HepG2 (cell line): ENCODE results near the gene GDF7. TPM values are rescaled to one million over a fixed set of nuclear protein-coding genes. Genes with fewer than 3 reads are reported as not detected.

Experiments
- CCAR2 ChIP-seq: fragments of 200-400 bp; formaldehyde crosslinking; optimal IDR thresholded peaks from 2 replicates; pipeline ENCODE3; 2018; ENCODE audit warnings: low read depth, mild to moderate bottlenecking, low read length, moderate library complexity
- FOXK1 ChIP-seq: sonication (generic); formaldehyde crosslinking; IDR thresholded peaks from 2 replicates; pipeline ENCODE4 v1.4.0; 2020; ENCODE audit warnings: low read depth, missing genetic modification reagents, borderline replicate concordance
- FOXK2 ChIP-seq: fragments of 450-650 bp; IDR thresholded peaks from 2 replicates; pipeline ENCODE4 v1.6.1; 2016
- GFI1 ChIP-seq: sonication (generic); formaldehyde crosslinking; IDR thresholded peaks from 2 replicates; pipeline ENCODE4 v1.5.0; 2020; ENCODE audit warnings: missing genetic modification reagents, mild to moderate bottlenecking, borderline replicate concordance
- HMG20B ChIP-seq: conservative IDR thresholded peaks from 2 replicates; pipeline ENCODE4 v1.6.1; 2016; ENCODE audit warnings: missing genetic modification reagents, missing compliant biosample characterization
- HNF4A ChIP-seq: sonication (generic); formaldehyde crosslinking; IDR thresholded peaks from 2 replicates; pipeline ENCODE4 v1.4.0; 2020; ENCODE audit warnings: missing genetic modification reagents
- KDM4B ChIP-seq: sonication (generic); formaldehyde crosslinking; IDR thresholded peaks from 2 replicates; pipeline ENCODE4 v1.4.0; 2020; ENCODE audit warnings: missing genetic modification reagents
- MBD4 ChIP-seq: IDR thresholded peaks from 2 replicates; pipeline ENCODE4 v1.6.1; 2012; ENCODE audit warnings: low read length, inconsistent platforms, borderline replicate concordance
- MEF2D ChIP-seq: sonication (generic); formaldehyde crosslinking; IDR thresholded peaks from 2 replicates; pipeline ENCODE4 v1.5.1; 2020; ENCODE audit warnings: mild to moderate bottlenecking, missing genetic modification reagents
- MEIS2 ChIP-seq: sonication (generic); formaldehyde crosslinking; IDR thresholded peaks from 2 replicates; pipeline ENCODE4 v1.9.0; 2021; ENCODE audit warnings: mild to moderate bottlenecking, missing genetic modification reagents
- MIER2 ChIP-seq: IDR thresholded peaks from 2 replicates; pipeline ENCODE4 v1.6.1; 2016; ENCODE audit warnings: missing biosample characterization, missing genetic modification reagents
- NR2F1 ChIP-seq, 2 experiments: fragments of 450-650 bp in 1 of 2; formaldehyde crosslinking in 1 of 2; IDR thresholded peaks; 2 replicates each; pipeline versions ENCODE4 v1.5.0 to v1.6.1; 2016 to 2020; ENCODE audit warnings: mild to moderate bottlenecking in 1 of 2, missing compliant biosample characterization in 1 of 2, missing genetic modification reagents in 1 of 2, moderate library complexity in 1 of 2
- NR3C1 ChIP-seq: sonication (generic); formaldehyde crosslinking; IDR thresholded peaks from 2 replicates; pipeline ENCODE4 v1.4.0; 2020; ENCODE audit warnings: missing genetic modification reagents
- SAFB2 ChIP-seq: sonication (generic); formaldehyde crosslinking; IDR thresholded peaks from 2 replicates; pipeline ENCODE4 v1.5.1; 2020; ENCODE audit warnings: missing genetic modification reagents, low read depth, mild to moderate bottlenecking, borderline replicate concordance
- SMARCE1 ChIP-seq: fragments of 450-650 bp; IDR thresholded peaks from 2 replicates; pipeline ENCODE4 v1.6.1; 2017; ENCODE audit warnings: borderline replicate concordance
- SOX13 ChIP-seq, 3 experiments: fragments of 450-650 bp in 1 of 3; sonication (generic) in 1 of 3; formaldehyde crosslinking in 1 of 3; IDR thresholded peaks in 2 of 3; conservative IDR thresholded peaks in 1 of 3; 2 replicates each; pipeline versions ENCODE4 v1.5.0 to v1.6.1; 2016 to 2020; ENCODE audit warnings: antibody characterized with exemption in 1 of 3, mild to moderate bottlenecking in 1 of 3, missing compliant biosample characterization in 1 of 3, missing genetic modification reagents in 1 of 3, moderate library complexity in 1 of 3
- SOX6 ChIP-seq, 2 experiments: fragments of 450-650 bp in 1 of 2; sonication (generic) in 1 of 2; formaldehyde crosslinking in 1 of 2; IDR thresholded peaks; 2 replicates each; pipeline versions ENCODE4 v1.4.0 to v1.6.1; 2017 to 2020; ENCODE audit warnings: antibody characterized with exemption in 1 of 2, mild to moderate bottlenecking in 1 of 2, missing genetic modification reagents in 1 of 2
- STAG1 ChIP-seq: sonication (generic); formaldehyde crosslinking; IDR thresholded peaks from 2 replicates; pipeline ENCODE4 v1.4.0; 2020; ENCODE audit warnings: missing genetic modification reagents
- ZFX ChIP-seq: sonication (generic); formaldehyde crosslinking; IDR thresholded peaks from 2 replicates; pipeline ENCODE4 v1.4.0; 2020; ENCODE audit warnings: mild to moderate bottlenecking, low read depth, missing genetic modification reagents, moderate library complexity
- ZMYM2 ChIP-seq: sonication (generic); formaldehyde crosslinking; IDR thresholded peaks from 2 replicates; pipeline ENCODE4 v1.8.0; 2022; ENCODE audit warnings: mild to moderate bottlenecking, missing genetic modification reagents
- ZMYM3 ChIP-seq: sonication (generic); formaldehyde crosslinking; IDR thresholded peaks from 2 replicates; pipeline ENCODE4 v1.5.1; 2020; ENCODE audit warnings: mild to moderate bottlenecking, missing genetic modification reagents
- ZNF12 ChIP-seq: sonication (generic); formaldehyde crosslinking; IDR thresholded peaks from 2 replicates; pipeline ENCODE4 v1.5.0; 2020; ENCODE audit warnings: missing genetic modification reagents
- ZNF253 ChIP-seq: sonication (generic); formaldehyde crosslinking; IDR thresholded peaks from 2 replicates; pipeline ENCODE4 v1.8.0; 2022; ENCODE audit warnings: mild to moderate bottlenecking, missing genetic modification reagents, borderline replicate concordance
- ZNF614 ChIP-seq: IDR thresholded peaks from 2 replicates; pipeline ENCODE4 v1.6.1; 2018; ENCODE audit warnings: missing biosample characterization, missing genetic modification reagents, inconsistent platforms, borderline replicate concordance
- ZNF879 ChIP-seq: sonication (generic); formaldehyde crosslinking; IDR thresholded peaks from 2 replicates; pipeline ENCODE4 v1.8.1; 2023; ENCODE audit warnings: missing genetic modification reagents
- ZSCAN9 ChIP-seq: IDR thresholded peaks from 2 replicates; pipeline ENCODE4 v1.6.1; 2016; ENCODE audit warnings: borderline replicate concordance
- polyA plus RNA-seq, 8 experiments: library from polyadenylated mRNA; depleted of rRNA in 3 of 8; stranded (reverse) in 7 of 8; unstranded in 1 of 8; fragments of >200 nt; fragmentation: Illumina TruSeq in 4 of 8; extraction: Trizol in 4 of 8; gene quantifications; 2 replicates each; pipeline versions ENCODE4 v1.2.1 to v1.2.3, GENCODE V29; 2011 to 2016; ENCODE audit warnings: low read depth in 4 of 8, missing spikeins in 1 of 8, mixed read lengths in 1 of 8; ENCODE audit not compliant: insufficient read depth in 1 of 8
- total RNA-seq, 5 experiments: library from RNA; depleted of rRNA; stranded (reverse); fragments of >200 nt; fragmentation: Illumina TruSeq; extraction: Trizol; gene quantifications; 2 replicates each; pipeline ENCODE4 v1.2.3, GENCODE V29; 2016; ENCODE audit warnings: low read depth in 1 of 5
- TF ChIP-seq, protein P1 (sequence below): sonication (generic); formaldehyde crosslinking; conservative IDR thresholded peaks from 2 replicates; pipeline ENCODE4 v1.4.0; 2020; ENCODE audit warnings: missing genetic modification reagents
- TF ChIP-seq, protein P2 (sequence below): sonication (generic); formaldehyde crosslinking; IDR thresholded peaks from 2 replicates; pipeline ENCODE4 v1.4.0; 2020; ENCODE audit warnings: missing genetic modification reagents

GDF7 gene
- total and polyA plus RNA-seq, 2 of the 13 experiments (the other 11 are each of a cell fraction or from before 2014, with no cell fraction given): 1.6 to 15.0 TPM

- TF ChIP-seq FOXK1 (CRISPR knock-in tag) (peak; percentile 94), MIER2 (peak; percentile 85), ZNF614 (CRISPR knock-in tag) (peak; percentile 97), ZMYM2 (CRISPR knock-in tag) (peak; percentile 68; the same call in 1 of the 2 replicates), MEIS2 (CRISPR knock-in tag) (0 out of 2 replicates have a peak, but pooled peaks have one; percentile 53), CCAR2 (no peak), ZSCAN9 (peak; percentile 54; the same call in 1 of the 2 replicates), HNF4A (peak; percentile 96), NR3C1 (CRISPR knock-in tag) (no peak), GFI1 (CRISPR knock-in tag) (peak; percentile 94), MBD4 (peak; percentile 88), SOX6 (IDR thresholded peaks at IDR 0.05) (no peak), SOX6 (CRISPR knock-in tag; IDR thresholded peaks at IDR 0.05) (peak; percentile 96), SAFB2 (CRISPR knock-in tag) (no peak; the same call in 1 of the 2 replicates), ZFX (CRISPR knock-in tag) (0 out of 2 replicates have a peak, but pooled peaks have one; percentile 38), MEF2D (CRISPR knock-in tag) (peak; percentile 91), HMG20B (CRISPR knock-in tag) (peak; percentile 92), ZNF253 (CRISPR knock-in tag) (no peak), STAG1 (no peak), ZNF879 (no peak), ZNF12 (CRISPR knock-in tag) (peak; percentile 62; the same call in 1 of the 2 replicates), SOX13 (IDR thresholded peaks at IDR 0.05) (peak; percentile 66; the same call in 1 of the 2 replicates), SOX13 (CRISPR knock-in tag; conservative IDR thresholded peaks at IDR 0.05 in 1 of 2, IDR thresholded peaks at IDR 0.05 in 1 of 2) (peak in 1 of 2 experiments; percentile 91; a peak in 2 of 4 replicates), ZMYM3 (CRISPR knock-in tag) (0 out of 2 replicates have a peak, but pooled peaks have one; percentile 68), NR2F1 (CRISPR knock-in tag; IDR thresholded peaks at IDR 0.05) (peak; percentile 99), SMARCE1 (no peak), KDM4B (CRISPR knock-in tag) (0 out of 2 replicates have a peak, but pooled peaks have one; percentile 67), FOXK2 (no peak)
- TF ChIP-seq, protein P1, sequence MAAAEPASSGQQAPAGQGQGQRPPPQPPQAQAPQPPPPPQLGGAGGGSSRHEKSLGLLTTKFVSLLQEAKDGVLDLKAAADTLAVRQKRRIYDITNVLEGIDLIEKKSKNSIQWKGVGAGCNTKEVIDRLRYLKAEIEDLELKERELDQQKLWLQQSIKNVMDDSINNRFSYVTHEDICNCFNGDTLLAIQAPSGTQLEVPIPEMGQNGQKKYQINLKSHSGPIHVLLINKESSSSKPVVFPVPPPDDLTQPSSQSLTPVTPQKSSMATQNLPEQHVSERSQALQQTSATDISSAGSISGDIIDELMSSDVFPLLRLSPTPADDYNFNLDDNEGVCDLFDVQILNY (CRISPR knock-in tag): no peak
- TF ChIP-seq, protein P2, sequence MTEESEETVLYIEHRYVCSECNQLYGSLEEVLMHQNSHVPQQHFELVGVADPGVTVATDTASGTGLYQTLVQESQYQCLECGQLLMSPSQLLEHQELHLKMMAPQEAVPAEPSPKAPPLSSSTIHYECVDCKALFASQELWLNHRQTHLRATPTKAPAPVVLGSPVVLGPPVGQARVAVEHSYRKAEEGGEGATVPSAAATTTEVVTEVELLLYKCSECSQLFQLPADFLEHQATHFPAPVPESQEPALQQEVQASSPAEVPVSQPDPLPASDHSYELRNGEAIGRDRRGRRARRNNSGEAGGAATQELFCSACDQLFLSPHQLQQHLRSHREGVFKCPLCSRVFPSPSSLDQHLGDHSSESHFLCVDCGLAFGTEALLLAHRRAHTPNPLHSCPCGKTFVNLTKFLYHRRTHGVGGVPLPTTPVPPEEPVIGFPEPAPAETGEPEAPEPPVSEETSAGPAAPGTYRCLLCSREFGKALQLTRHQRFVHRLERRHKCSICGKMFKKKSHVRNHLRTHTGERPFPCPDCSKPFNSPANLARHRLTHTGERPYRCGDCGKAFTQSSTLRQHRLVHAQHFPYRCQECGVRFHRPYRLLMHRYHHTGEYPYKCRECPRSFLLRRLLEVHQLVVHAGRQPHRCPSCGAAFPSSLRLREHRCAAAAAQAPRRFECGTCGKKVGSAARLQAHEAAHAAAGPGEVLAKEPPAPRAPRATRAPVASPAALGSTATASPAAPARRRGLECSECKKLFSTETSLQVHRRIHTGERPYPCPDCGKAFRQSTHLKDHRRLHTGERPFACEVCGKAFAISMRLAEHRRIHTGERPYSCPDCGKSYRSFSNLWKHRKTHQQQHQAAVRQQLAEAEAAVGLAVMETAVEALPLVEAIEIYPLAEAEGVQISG (CRISPR knock-in tag): peak; percentile 76
These were observed 61.3 kb downstream of the GDF7 start (continued) for GRCh38 chr2:20728114-20728758.
